ENCODE data around the gene SART3. TPM values are rescaled to one million over a fixed set of nuclear protein-coding genes. Genes with fewer than 3 reads are reported as not detected.

SART3 gene
- total RNA-seq, 1 donor from 2014 or later: 72.6 TPM

DNA sequence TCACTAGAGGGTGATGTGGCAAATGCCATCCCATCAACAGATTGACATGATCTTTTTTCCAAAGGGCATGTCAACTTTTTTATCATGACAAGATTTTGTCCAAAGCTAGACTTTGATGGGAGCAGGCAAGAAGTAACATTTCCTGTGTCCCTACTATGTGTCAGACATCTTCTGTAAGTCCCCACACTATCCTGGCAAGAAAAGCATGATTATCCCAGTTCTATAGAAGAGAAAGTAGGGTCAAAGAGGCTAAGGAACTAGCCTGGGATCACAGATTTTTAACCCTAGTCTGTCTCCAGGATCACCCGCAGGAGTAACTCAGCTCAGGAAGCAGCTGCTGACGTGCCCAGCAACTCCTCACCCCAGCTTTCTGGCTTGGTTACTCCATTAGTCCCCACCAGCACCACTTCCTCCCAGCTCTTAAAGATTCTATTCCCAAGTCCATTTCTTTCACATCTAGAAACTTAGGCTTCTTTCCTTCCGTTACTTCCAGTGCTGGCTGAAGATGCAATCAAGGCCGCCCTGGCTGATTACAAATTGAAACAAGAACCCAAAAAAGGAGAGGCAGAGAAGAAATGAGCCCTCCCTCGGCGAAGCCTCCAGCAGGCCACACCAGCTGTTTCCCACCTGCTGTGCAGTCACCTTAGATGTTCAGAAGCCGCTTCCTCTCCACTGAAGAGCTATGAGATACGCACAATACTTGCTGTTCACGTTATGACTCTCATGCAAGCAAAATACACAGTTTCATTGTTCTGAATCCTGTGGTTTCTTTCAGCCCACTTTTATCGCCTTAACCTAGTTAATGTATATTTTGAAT, 7.6 kb upstream of the SART3 start:
- H3K36me3 Mint-ChIP-seq (ENCODE audit: unreplicated experiment): no peaks in the 10 kb centered on the region
- no peak for TF ChIP-seq CTCF (IDR thresholded peaks at IDR 0.05; ENCODE audit: partially characterized antibody, unreplicated experiment)
- H3K27me3 Mint-ChIP-seq (ENCODE audit: unreplicated experiment): no peaks in the 10 kb centered on the region
- peaks cover 17% of the 10 kb centered on the region for H3K4me1 Mint-ChIP-seq (ENCODE audit: low read depth, unreplicated experiment)
- H3K9me3 Mint-ChIP-seq (ENCODE audit: unreplicated experiment): no peaks in the 10 kb centered on the region
- DNase-seq: no peak
- H3K4me3 Mint-ChIP-seq (ENCODE audit: unreplicated experiment): no peak overlapping the region
- no peak overlapping the region for H3K27ac Mint-ChIP-seq (ENCODE audit: unreplicated experiment)

DNA sequence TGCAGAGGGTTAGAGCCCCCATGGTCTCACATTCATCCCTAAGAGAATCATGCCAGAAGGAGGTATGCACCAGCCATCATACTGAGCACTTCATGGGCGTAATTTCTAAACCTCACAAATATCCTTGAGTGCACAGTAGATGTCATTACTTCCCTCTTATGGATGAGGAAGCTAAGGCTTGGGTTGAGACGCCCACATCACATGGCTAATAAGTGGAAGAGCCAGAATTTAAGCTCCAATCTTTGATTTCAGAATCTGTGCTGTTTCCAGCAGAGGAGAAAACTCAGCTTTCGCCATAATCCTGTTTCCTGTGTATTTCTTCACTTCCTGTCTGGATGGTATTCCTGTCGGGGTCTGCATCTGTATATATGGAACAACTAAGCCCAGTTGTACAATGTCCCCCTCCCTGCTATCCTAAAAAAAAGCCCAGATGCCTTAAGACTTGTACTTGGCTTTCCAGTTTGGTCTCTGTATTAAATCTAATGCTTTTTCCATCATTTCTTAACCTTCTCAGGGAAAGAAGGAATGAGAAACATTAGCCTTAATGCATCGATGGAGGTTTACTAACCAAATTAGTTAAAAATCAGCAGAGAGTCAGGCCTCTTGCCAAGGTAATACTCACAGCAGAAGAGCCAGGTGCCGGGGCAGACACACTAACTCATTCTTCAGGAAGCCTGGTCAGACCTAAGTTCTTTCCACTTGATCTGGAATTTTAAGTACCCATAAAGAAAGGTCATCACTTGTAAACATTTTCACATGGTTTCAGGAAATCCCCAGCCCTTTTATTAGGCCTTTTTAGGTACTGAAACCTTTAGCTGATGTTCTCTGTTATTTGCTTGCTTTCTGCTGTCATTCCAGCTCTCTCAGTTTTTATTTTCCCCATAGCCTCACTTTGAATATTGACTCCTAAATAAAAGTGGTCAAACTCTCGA, 6.7 kb upstream of the SART3 start:
- H3K27ac Mint-ChIP-seq (ENCODE audit: unreplicated experiment): no peak overlapping the region
- H3K36me3 Mint-ChIP-seq (ENCODE audit: unreplicated experiment): no peaks in the 10 kb centered on the region
- no peak for TF ChIP-seq CTCF (IDR thresholded peaks at IDR 0.05; ENCODE audit: partially characterized antibody, unreplicated experiment)
- peaks cover 2% of the 10 kb centered on the region for H3K27me3 Mint-ChIP-seq (ENCODE audit: unreplicated experiment)
- peaks cover 18% of the 10 kb centered on the region for H3K4me1 Mint-ChIP-seq (ENCODE audit: low read depth, unreplicated experiment)
- H3K4me3 Mint-ChIP-seq (ENCODE audit: unreplicated experiment): no peak overlapping the region
- DNase-seq: no peak
- H3K9me3 Mint-ChIP-seq (ENCODE audit: unreplicated experiment): peaks cover 2% of the 10 kb centered on the region

- DNase-seq: no peak
- Mint-ChIP-seq H3K27me3 (ENCODE audit: unreplicated experiment) (peaks cover 2% of the 10 kb centered on the region), H3K4me3 (ENCODE audit: unreplicated experiment) (no peak overlapping the region), H3K36me3 (ENCODE audit: unreplicated experiment) (no peaks in the 10 kb centered on the region), H3K9me3 (ENCODE audit: unreplicated experiment) (peaks cover 2% of the 10 kb centered on the region), H3K4me1 (ENCODE audit: low read depth, unreplicated experiment) (peaks cover 20% of the 10 kb centered on the region), H3K27ac (ENCODE audit: unreplicated experiment) (no peak overlapping the region)
- TF ChIP-seq CTCF (IDR thresholded peaks at IDR 0.05; ENCODE audit: partially characterized antibody, unreplicated experiment): no peak
Measured at GRCh38 chr12:108566452-108566851, 5.5 kb upstream of the SART3 start.

DNA sequence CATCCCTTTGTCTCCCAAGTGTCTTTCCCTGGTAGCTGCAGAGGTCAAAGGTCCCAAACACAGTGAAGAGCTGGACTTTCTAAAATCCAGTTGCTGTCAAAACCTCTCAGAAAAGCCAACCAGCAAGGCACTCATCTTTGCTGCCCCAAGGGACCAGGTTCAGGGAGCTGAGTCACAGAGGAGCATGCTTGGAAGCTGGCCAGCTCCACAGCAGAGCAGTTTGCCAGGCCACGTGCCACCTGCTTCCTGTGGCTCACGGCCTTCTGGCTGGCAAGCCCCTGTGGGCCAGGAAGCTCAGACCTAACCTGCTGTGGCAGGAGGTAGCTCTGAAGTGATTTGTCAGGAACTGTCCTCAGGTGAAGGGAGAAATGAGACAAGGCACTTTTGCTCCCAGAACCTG, 5.0 kb upstream of the SART3 start:
- Mint-ChIP-seq H3K27me3 (ENCODE audit: unreplicated experiment) (peaks cover 2% of the 10 kb centered on the region), H3K4me1 (ENCODE audit: low read depth, unreplicated experiment) (peaks cover 20% of the 10 kb centered on the region), H3K36me3 (ENCODE audit: unreplicated experiment) (no peaks in the 10 kb centered on the region), H3K4me3 (ENCODE audit: unreplicated experiment) (peak overlapping the region; percentile 63), H3K9me3 (ENCODE audit: unreplicated experiment) (peaks cover 2% of the 10 kb centered on the region), H3K27ac (ENCODE audit: unreplicated experiment) (peak overlapping the region; percentile 86)
- TF ChIP-seq CTCF (IDR thresholded peaks at IDR 0.05; ENCODE audit: partially characterized antibody, unreplicated experiment): no peak
- peak; percentile 52 for DNase-seq

Measured in glutamatergic neuron (in vitro differentiated cells).